ENCODE results near the gene BDP1. TPM values are rescaled to one million over a fixed set of nuclear protein-coding genes. Genes with fewer than 3 reads are reported as not detected.
A peak's percentile ranks its signal among the peaks of the same experiment; 100 is the strongest.
"Not testable (repeated sequence)": the region's sequence is repeated elsewhere in the genome, so short reads cannot be mapped to it uniquely, and the experiment has no call there.

BDP1 gene, protein sequence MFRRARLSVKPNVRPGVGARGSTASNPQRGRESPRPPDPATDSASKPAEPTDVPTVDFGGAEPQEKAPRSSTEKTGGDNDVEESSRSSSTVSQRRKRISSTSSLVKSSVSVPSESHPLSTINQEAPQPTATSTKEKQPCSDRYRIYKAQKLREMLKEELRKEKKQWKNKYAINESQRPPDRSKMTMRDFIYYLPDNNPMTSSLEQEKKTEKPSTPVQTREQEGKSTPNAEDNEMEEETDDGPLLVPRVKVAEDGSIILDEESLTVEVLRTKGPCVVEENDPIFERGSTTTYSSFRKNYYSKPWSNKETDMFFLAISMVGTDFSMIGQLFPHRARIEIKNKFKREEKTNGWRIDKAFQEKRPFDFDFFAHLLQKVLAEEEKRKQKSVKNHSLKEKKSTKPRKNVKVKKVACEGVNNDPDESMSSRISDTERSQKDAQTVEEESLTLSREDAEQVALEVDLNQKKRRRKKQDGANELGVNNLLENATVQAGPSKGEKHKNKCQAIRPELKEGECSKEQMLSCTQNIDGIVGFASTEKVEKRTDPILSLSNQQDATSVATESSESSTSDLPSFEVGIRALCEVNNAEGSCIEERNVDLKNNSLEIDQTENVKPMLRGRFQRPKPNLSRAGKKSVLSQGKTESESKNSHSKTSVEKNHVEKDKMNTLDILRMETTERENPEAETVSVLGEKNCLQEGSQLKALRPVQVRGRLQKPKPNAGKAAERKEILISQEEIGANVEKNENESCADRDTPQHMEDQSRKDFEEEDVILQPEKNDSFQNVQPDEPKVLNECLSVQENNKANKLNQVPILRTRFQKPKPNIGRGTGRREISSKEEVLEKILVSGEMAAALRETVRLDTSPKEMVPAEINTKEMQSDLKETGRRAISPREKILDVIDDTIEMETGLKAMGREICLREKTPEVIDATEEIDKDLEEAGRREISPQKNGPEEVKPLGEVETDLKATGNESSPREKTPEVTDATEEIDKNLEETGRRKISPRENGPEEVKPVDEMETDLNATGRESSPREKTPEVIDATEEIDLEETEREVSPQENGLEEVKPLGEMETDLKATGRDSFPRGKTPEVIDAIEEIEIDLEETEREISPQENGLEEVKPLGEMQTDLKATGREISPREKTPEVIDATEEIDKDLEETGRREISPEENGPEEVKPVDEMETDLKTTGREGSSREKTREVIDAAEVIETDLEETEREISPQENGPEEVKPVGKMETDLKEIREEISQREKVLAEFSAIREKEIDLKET (N-terminal part only)
- polyA plus RNA-seq: 72.9 and 83.7 TPM in 2 replicates
- 104 and 120 TPM in 2 replicates for polyA minus RNA-seq

GRCh38 chr5:71455427-71456361, at the start of gene BDP1:
BDP1 (plus strand) TSS chr5:71455651; CDS start chr5:71455878, 227 bp downstream.
- Histone ChIP-seq H3K27me3 (ENCODE audit: insufficient read depth, low read depth, low read length) (no peaks in the 10 kb centered on the region), H3K79me2 (replicated peaks; ENCODE audit: insufficient read depth, low read length) (peaks cover 34% of the 10 kb centered on the region), H3K9me2 (ENCODE audit: insufficient read depth, low read length) (no peaks in the 10 kb centered on the region), H3K36me3 (ENCODE audit: insufficient read depth, low read length) (no peaks in the 10 kb centered on the region), H3K9me3 (ENCODE audit: low read length) (no peaks in the 10 kb centered on the region), H2AFZ (ENCODE audit: low read depth, low read length) (peak within 1 kb of the TSS; percentile 46), H3K4me2 (ENCODE audit: low read length) (peak within 1 kb of the TSS; percentile 95), H3K4me3 (ENCODE audit: low read length) (peak within 1 kb of the TSS; percentile 95), H3F3A (ENCODE audit: insufficient read depth, low read length, poor library complexity, severe bottlenecking) (no peaks in the 10 kb centered on the region), H4K20me1 (ENCODE audit: insufficient read depth) (peaks cover 6% of the 10 kb centered on the region), H3K27ac (ENCODE audit: low read length) (peak within 1 kb of the TSS; percentile 90), H3K9ac (ENCODE audit: low read length) (peak within 1 kb of the TSS; percentile 85)
- TF ChIP-seq CTCF (IDR thresholded peaks at IDR 0.05; ENCODE audit: poor library complexity, severe bottlenecking): peak; percentile 55
- peak; percentile 84 for TF ChIP-seq TAF1 (IDR thresholded peaks at IDR 0.05; ENCODE audit: low read depth)
- peak; percentile 76 for TF ChIP-seq EP300 (conservative IDR thresholded peaks at IDR 0.05; ENCODE audit: poor library complexity, severe bottlenecking)
- TF ChIP-seq EZH2 (IDR thresholded peaks at IDR 0.05; ENCODE audit: borderline replicate concordance, insufficient read depth, low read length, poor library complexity, severe bottlenecking): no peak
- TF ChIP-seq SMC3 (conservative IDR thresholded peaks at IDR 0.05; ENCODE audit: poor library complexity): no peak
- TF ChIP-seq RAD21 (conservative IDR thresholded peaks at IDR 0.05): peak; percentile 46
- TF ChIP-seq MXI1 (conservative IDR thresholded peaks at IDR 0.05; ENCODE audit: poor library complexity, severe bottlenecking): peak; percentile 96
- peak; percentile 96 for TF ChIP-seq POLR2AphosphoS5 (IDR thresholded peaks at IDR 0.05)
- TF ChIP-seq, protein P1, sequence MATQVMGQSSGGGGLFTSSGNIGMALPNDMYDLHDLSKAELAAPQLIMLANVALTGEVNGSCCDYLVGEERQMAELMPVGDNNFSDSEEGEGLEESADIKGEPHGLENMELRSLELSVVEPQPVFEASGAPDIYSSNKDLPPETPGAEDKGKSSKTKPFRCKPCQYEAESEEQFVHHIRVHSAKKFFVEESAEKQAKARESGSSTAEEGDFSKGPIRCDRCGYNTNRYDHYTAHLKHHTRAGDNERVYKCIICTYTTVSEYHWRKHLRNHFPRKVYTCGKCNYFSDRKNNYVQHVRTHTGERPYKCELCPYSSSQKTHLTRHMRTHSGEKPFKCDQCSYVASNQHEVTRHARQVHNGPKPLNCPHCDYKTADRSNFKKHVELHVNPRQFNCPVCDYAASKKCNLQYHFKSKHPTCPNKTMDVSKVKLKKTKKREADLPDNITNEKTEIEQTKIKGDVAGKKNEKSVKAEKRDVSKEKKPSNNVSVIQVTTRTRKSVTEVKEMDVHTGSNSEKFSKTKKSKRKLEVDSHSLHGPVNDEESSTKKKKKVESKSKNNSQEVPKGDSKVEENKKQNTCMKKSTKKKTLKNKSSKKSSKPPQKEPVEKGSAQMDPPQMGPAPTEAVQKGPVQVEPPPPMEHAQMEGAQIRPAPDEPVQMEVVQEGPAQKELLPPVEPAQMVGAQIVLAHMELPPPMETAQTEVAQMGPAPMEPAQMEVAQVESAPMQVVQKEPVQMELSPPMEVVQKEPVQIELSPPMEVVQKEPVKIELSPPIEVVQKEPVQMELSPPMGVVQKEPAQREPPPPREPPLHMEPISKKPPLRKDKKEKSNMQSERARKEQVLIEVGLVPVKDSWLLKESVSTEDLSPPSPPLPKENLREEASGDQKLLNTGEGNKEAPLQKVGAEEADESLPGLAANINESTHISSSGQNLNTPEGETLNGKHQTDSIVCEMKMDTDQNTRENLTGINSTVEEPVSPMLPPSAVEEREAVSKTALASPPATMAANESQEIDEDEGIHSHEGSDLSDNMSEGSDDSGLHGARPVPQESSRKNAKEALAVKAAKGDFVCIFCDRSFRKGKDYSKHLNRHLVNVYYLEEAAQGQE (IDR thresholded peaks at IDR 0.05; ENCODE audit: borderline replicate concordance): peak; percentile 72

GRCh38 chr5:71410088-71410487, 45.4 kb upstream of the BDP1 start:
- not testable (repeated sequence) for H3K27ac ChIP-seq (ENCODE audit: low read length); H3K9ac ChIP-seq (ENCODE audit: low read length); H3K79me2 ChIP-seq (replicated peaks; ENCODE audit: insufficient read depth, low read length); H3K27me3 ChIP-seq (ENCODE audit: insufficient read depth, low read depth, low read length); H3K4me3 ChIP-seq (ENCODE audit: low read length); H3K9me2 ChIP-seq (ENCODE audit: insufficient read depth, low read length); H2AFZ ChIP-seq (ENCODE audit: low read depth, low read length); H4K20me1 ChIP-seq (ENCODE audit: insufficient read depth); H3F3A ChIP-seq (ENCODE audit: insufficient read depth, low read length, poor library complexity, severe bottlenecking); H3K9me3 ChIP-seq (ENCODE audit: low read length); H3K4me2 ChIP-seq (ENCODE audit: low read length); H3K36me3 ChIP-seq (ENCODE audit: insufficient read depth, low read length)

DNA sequence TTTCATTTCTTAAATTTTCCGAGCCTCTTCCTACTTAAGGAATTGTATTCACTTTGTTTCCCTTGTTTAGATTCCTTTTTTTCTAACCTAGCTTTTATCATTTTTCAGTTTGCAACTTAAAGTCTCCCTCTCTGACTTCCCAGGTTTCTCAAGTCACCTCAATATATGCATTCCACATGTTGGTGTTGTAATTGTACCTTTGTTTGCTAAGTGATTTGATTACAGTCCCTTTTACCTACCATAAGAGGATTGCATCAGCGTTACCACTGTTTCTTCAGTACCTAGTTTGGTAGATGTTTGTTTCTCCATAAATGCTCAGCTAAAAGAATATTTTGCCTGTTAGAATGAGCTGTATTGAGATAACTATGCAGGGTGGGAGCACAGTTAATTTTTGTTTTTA, 39.8 kb upstream of the BDP1 start:
- not testable (repeated sequence) for H2AFZ ChIP-seq (ENCODE audit: low read depth, low read length); H3K27me3 ChIP-seq (ENCODE audit: insufficient read depth, low read depth, low read length); H4K20me1 ChIP-seq (ENCODE audit: insufficient read depth); H3K36me3 ChIP-seq (ENCODE audit: insufficient read depth, low read length); H3F3A ChIP-seq (ENCODE audit: insufficient read depth, low read length, poor library complexity, severe bottlenecking); H3K79me2 ChIP-seq (replicated peaks; ENCODE audit: insufficient read depth, low read length); H3K4me2 ChIP-seq (ENCODE audit: low read length); H3K9ac ChIP-seq (ENCODE audit: low read length); H3K9me2 ChIP-seq (ENCODE audit: insufficient read depth, low read length); H3K9me3 ChIP-seq (ENCODE audit: low read length); H3K27ac ChIP-seq (ENCODE audit: low read length); H3K4me3 ChIP-seq (ENCODE audit: low read length)
